RWPE2 (cell line): ENCODE data around the gene KANSL2.

Experiments
- ATAC-seq: fragments of 200-7000 bp; cut with Tn5 transposase; 3 replicates; pipeline ENCODE4 v1.9.1; 2021; ENCODE audit warnings: low read depth
- DNase-seq: peaks from one replicate; pipeline ENCODE4 v3.0.0-alpha.2; 2020; ENCODE audit warnings: low spot score
- H3K27ac ChIP-seq: fragments of 450-650 bp; 2 replicates; pipeline ENCODE4 v1.5.1; 2017; ENCODE audit warnings: mild to moderate bottlenecking; ENCODE audit not compliant: poor library complexity, severe bottlenecking
- H3K27me3 ChIP-seq: fragments of 250-450 bp; sonication (Bioruptor Pico); 2 replicates; pipeline ENCODE4 v1.5.1; 2021; ENCODE audit warnings: mild to moderate bottlenecking, moderate library complexity; ENCODE audit not compliant: insufficient read depth, poor library complexity, severe bottlenecking
- H3K36me3 ChIP-seq: fragments of 250-450 bp; sonication (Bioruptor Pico); 2 replicates; pipeline ENCODE4 v1.5.1; 2020; ENCODE audit warnings: low read depth, mild to moderate bottlenecking, moderate library complexity
- H3K4me1 ChIP-seq: fragments of 250-450 bp; sonication (Bioruptor Pico); 2 replicates; pipeline ENCODE4 v1.5.1; 2021; ENCODE audit warnings: mild to moderate bottlenecking, moderate library complexity; ENCODE audit not compliant: insufficient read depth, poor library complexity, severe bottlenecking
- H3K4me3 ChIP-seq: fragments of 250-450 bp; sonication (Bioruptor Pico); 2 replicates; pipeline ENCODE4 v1.5.1; 2021; ENCODE audit warnings: mild to moderate bottlenecking, moderate library complexity; ENCODE audit not compliant: severe bottlenecking
- H3K9me3 ChIP-seq: fragments of 250-450 bp; sonication (Bioruptor Pico); 2 replicates; pipeline ENCODE4 v1.5.1; 2021; ENCODE audit warnings: mild to moderate bottlenecking, moderate library complexity; ENCODE audit not compliant: severe bottlenecking
- TF ChIP-seq, protein P1 (sequence below): fragments of 450-650 bp; IDR thresholded peaks from one replicate; pipeline ENCODE4 v1.5.1; 2017; ENCODE audit warnings: mild to moderate bottlenecking, moderate library complexity; ENCODE audit not compliant: poor library complexity, severe bottlenecking

Gene KANSL2

GRCh38 chr12:48690436-48690835 is 8.4 kb upstream of the KANSL2 start:
- no peak for ATAC-seq
- Histone ChIP-seq H3K4me1 (no peaks in the 10 kb centered on the region), H3K4me3 (no peak overlapping the region), H3K9me3 (no peaks in the 10 kb centered on the region), H3K27ac (no peak overlapping the region), H3K36me3 (peaks cover 47% of the 10 kb centered on the region), H3K27me3 (no peaks in the 10 kb centered on the region)
- TF ChIP-seq, protein P1, sequence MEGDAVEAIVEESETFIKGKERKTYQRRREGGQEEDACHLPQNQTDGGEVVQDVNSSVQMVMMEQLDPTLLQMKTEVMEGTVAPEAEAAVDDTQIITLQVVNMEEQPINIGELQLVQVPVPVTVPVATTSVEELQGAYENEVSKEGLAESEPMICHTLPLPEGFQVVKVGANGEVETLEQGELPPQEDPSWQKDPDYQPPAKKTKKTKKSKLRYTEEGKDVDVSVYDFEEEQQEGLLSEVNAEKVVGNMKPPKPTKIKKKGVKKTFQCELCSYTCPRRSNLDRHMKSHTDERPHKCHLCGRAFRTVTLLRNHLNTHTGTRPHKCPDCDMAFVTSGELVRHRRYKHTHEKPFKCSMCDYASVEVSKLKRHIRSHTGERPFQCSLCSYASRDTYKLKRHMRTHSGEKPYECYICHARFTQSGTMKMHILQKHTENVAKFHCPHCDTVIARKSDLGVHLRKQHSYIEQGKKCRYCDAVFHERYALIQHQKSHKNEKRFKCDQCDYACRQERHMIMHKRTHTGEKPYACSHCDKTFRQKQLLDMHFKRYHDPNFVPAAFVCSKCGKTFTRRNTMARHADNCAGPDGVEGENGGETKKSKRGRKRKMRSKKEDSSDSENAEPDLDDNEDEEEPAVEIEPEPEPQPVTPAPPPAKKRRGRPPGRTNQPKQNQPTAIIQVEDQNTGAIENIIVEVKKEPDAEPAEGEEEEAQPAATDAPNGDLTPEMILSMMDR, result no peak
- no peak for DNase-seq

DNA sequence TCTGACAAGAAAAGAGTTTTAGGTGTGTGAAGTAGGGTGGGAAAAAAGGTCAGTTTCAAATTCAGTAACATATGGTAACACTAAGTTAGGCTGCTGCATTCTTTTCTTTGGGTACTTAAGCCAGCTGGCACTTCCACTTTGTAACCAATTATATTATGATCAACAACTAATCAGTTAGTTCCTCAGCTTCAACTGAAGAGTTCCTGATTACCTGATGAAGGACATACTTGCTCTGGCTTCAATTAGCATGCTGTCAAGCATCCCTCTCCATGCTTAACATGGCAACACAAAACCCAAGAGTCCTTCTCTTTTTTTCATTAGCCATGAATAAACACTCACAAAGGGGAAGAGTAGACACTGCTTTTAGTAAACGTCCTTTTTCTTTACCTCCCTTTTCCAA is 6.8 kb upstream of the KANSL2 start:
- H3K27ac ChIP-seq, result no peak overlapping the region
- ATAC-seq (no peak), DNase-seq (no peak)
- no peaks in the 10 kb centered on the region for H3K4me1 ChIP-seq
- no peaks in the 10 kb centered on the region for H3K27me3 ChIP-seq
- no peak overlapping the region for H3K4me3 ChIP-seq
- peaks cover 31% of the 10 kb centered on the region for H3K36me3 ChIP-seq
- TF ChIP-seq, protein P1, result no peak
- H3K9me3 ChIP-seq, result no peaks in the 10 kb centered on the region

GRCh38 chr12:48687592-48687991 is 5.6 kb upstream of the KANSL2 start:
- Histone ChIP-seq H3K4me3 (no peak overlapping the region), H3K27ac (no peak overlapping the region), H3K9me3 (no peaks in the 10 kb centered on the region), H3K4me1 (peaks cover 3% of the 10 kb centered on the region), H3K27me3 (no peaks in the 10 kb centered on the region), H3K36me3 (peaks cover 18% of the 10 kb centered on the region)
- TF ChIP-seq, protein P1, result no peak
- no peak for DNase-seq
- no peak for ATAC-seq

GRCh38 chr12:48686615-48687334 is 4.7 kb upstream of the KANSL2 start:
- Histone ChIP-seq H3K27ac (no peak overlapping the region), H3K27me3 (no peaks in the 10 kb centered on the region), H3K4me1 (peaks cover 3% of the 10 kb centered on the region), H3K36me3 (peaks cover 10% of the 10 kb centered on the region), H3K9me3 (no peaks in the 10 kb centered on the region), H3K4me3 (no peak overlapping the region)
- DNase-seq (no peak), ATAC-seq (no peak)
- TF ChIP-seq, protein P1, result no peak

- DNase-seq, result no peak
These were observed 4.1 kb upstream of the KANSL2 start for GRCh38 chr12:48686037-48686595.

More at GRCh38 chr12:48686037-48686595, 4.1 kb upstream of the KANSL2 start:
- Histone ChIP-seq H3K9me3 (no peaks in the 10 kb centered on the region), H3K4me3 (no peak overlapping the region), H3K4me1 (peaks cover 3% of the 10 kb centered on the region), H3K27ac (no peak overlapping the region), H3K36me3 (peaks cover 11% of the 10 kb centered on the region; the same call in 1 of the 2 replicates), H3K27me3 (no peaks in the 10 kb centered on the region)
- ATAC-seq, result no peak
- TF ChIP-seq, protein P1, result no peak
